Spinal cord (tissue), 10 donors: ENCODE data around the gene EFCAB6. TPM values are rescaled to one million over a fixed set of nuclear protein-coding genes. Genes with fewer than 3 reads are reported as not detected.
A peak's percentile ranks its signal among the peaks of the same experiment; 100 is the strongest.

Source experiments
- DNase-seq, 6 donors: peaks; one replicate each; pipeline versions ENCODE4 v3.0.0 to v3.0.0-alpha.2; 2013 to 2015; ENCODE audit warnings: low spot score in 6 of 6, low read depth in 4 of 6
- H3K27ac ChIP-seq: one replicate; pipeline ENCODE4 v1.5.1; 2013; ENCODE audit warnings: low read depth, low read length, control low read depth
- H3K27me3 ChIP-seq: one replicate; pipeline ENCODE4 v1.6.1; 2013; ENCODE audit warnings: low read length; ENCODE audit not compliant: control insufficient read depth, insufficient read depth
- H3K36me3 ChIP-seq: one replicate; pipeline ENCODE4 v1.6.1; 2013; ENCODE audit warnings: low read length; ENCODE audit not compliant: control insufficient read depth, insufficient read depth
- H3K4me1 ChIP-seq: one replicate; pipeline ENCODE4 v1.6.1; 2013; ENCODE audit warnings: low read length; ENCODE audit not compliant: control insufficient read depth, insufficient read depth
- H3K4me3 ChIP-seq: one replicate; pipeline ENCODE4 v1.5.1; 2013; ENCODE audit warnings: low read depth, low read length, control low read depth
- H3K9me3 ChIP-seq: one replicate; pipeline ENCODE4 v1.6.1; 2013; ENCODE audit warnings: low read length; ENCODE audit not compliant: control insufficient read depth, insufficient read depth
- WGBS: methylation state at CpG from one replicate; pipeline ENCODE4 v1.1.5; 2013; ENCODE audit warnings: missing lambda C conversion rate; ENCODE audit not compliant: insufficient coverage; 5-methylcytosine and 5-hydroxymethylcytosine counted together
- polyA plus RNA-seq, 2 donors: library from polyadenylated mRNA; unstranded; fragments of 120-200 nt; gene quantifications; one replicate each; pipeline ENCODE4 v1.2.1, GENCODE V29; 2013; ENCODE audit not compliant: insufficient read length in 2 of 2
- total RNA-seq, 2 donors: library from RNA; depleted of rRNA in 1 of 2; stranded (reverse); fragments of 120-200 nt in 1 of 2; fragments of >200 nt in 1 of 2; gene quantifications; one replicate each; pipeline versions ENCODE4 v1.2.3 to v1.2.4, GENCODE V29; 2013 to 2014
- donor health status: healthy.

EFCAB6 gene
- total and polyA plus RNA-seq, 4 donors = 2.8 to 9.1 (median 4.5) TPM

DNA sequence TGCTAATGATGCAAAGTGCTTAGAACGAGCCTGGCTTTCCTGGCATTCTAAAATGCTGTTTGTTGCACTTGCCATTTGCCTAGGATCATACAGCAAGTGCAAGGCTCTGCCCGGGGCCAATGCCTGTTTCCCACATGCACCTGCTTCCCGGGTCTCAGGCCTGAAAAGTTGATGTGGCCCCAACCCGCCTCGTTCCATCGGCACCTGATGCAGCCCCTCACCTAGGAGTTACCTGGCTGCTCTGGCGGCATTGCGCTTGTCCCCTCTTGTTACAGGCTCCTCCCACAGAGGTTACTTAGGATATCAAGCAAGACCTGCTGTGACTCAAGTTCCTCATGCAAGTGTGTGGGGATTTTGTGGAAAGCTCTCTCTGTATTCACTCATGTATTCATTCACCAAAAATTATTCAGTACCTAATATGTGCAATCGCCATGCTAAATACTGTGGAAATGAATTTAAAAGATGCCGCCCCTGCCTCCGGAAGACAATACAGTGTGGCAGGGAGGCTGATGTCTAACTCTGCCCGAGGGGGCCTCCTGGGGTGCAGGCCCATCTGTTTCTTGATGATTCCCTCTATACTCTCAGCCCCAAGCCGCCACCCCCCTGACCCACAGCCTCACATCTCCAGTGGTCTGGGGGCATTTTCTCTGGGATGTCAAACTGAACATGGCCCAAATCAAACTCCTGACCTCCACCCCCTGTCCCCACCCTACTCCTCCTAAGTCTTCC is 184.5 kb downstream of the EFCAB6 start:
- Histone ChIP-seq H3K27ac (no peak overlapping the region), H3K4me1 (no peaks in the 10 kb centered on the region), H3K27me3 (no peaks in the 10 kb centered on the region), H3K4me3 (no peak overlapping the region), H3K36me3 (peaks cover 4% of the 10 kb centered on the region), H3K9me3 (no peaks in the 10 kb centered on the region)
- DNase-seq = no peak
- 78% methylated on average over 10 of the region's 13 CpGs for WGBS

DNA sequence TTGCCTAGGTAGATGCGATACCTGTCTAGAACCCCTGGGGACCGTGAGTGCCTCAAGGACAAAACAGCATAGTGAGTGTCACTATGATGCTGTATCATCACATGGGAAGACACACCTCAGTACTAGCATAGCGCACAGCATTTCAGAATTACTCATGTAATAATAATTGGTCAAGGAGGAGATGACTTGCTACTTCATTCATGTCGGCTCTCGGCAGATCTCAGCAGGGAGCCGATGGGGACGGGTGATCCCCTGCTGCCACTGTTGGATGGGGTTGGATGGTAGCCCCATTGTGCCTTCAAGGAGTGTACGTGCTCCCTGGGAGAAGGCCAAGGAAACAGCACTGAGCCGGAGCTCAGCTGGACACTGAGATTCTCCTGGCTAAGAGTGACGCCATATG is 186.9 kb downstream of the EFCAB6 start:
- no peak overlapping the region for H3K27ac ChIP-seq
- H3K4me3 ChIP-seq = no peak overlapping the region
- WGBS = 55% methylated on average over 7 of the region's 10 CpGs
- no peaks in the 10 kb centered on the region for H3K36me3 ChIP-seq
- H3K9me3 ChIP-seq = no peaks in the 10 kb centered on the region
- no peak for DNase-seq
- H3K27me3 ChIP-seq = no peaks in the 10 kb centered on the region
- no peaks in the 10 kb centered on the region for H3K4me1 ChIP-seq

- Histone ChIP-seq H3K9me3 (no peaks in the 10 kb centered on the region), H3K27ac (no peak overlapping the region), H3K4me3 (no peak overlapping the region), H3K36me3 (no peaks in the 10 kb centered on the region), H3K27me3 (no peaks in the 10 kb centered on the region), H3K4me1 (no peaks in the 10 kb centered on the region)
- WGBS = 91% methylated on average over 11 of the region's 15 CpGs
- no peak for DNase-seq
Measured at GRCh38 chr22:43624144-43624998, 187.7 kb downstream of the EFCAB6 start.

- H3K4me1 ChIP-seq = no peaks in the 10 kb centered on the region
- no peaks in the 10 kb centered on the region for H3K36me3 ChIP-seq
- H3K9me3 ChIP-seq = no peaks in the 10 kb centered on the region
- H3K27ac ChIP-seq = no peak overlapping the region
- no peaks in the 10 kb centered on the region for H3K27me3 ChIP-seq
- DNase-seq = no peak
- H3K4me3 ChIP-seq = no peak overlapping the region
- WGBS = no CpG with 5 or more reads among the region's 4 CpGs
Measured at GRCh38 chr22:43622886-43623285, 189.2 kb downstream of the EFCAB6 start.

- DNase-seq = no peak
- no peaks in the 10 kb centered on the region for H3K4me1 ChIP-seq
- H3K27ac ChIP-seq = no peak overlapping the region
- H3K36me3 ChIP-seq = no peaks in the 10 kb centered on the region
- H3K4me3 ChIP-seq = no peak overlapping the region
- WGBS = no CpG with 5 or more reads among the region's 3 CpGs
- H3K9me3 ChIP-seq = no peaks in the 10 kb centered on the region
- no peaks in the 10 kb centered on the region for H3K27me3 ChIP-seq
Measured at GRCh38 chr22:43620197-43620596, 191.9 kb downstream of the EFCAB6 start.

- DNase-seq = no peak
- H3K27ac ChIP-seq = no peak overlapping the region
Measured at GRCh38 chr22:43618517-43618916, 193.6 kb downstream of the EFCAB6 start.

GRCh38 chr22:43616645-43617044 is 195.5 kb downstream of the EFCAB6 start:
- Histone ChIP-seq H3K27me3 (no peaks in the 10 kb centered on the region), H3K36me3 (no peaks in the 10 kb centered on the region), H3K4me1 (no peaks in the 10 kb centered on the region), H3K27ac (no peak overlapping the region), H3K9me3 (no peaks in the 10 kb centered on the region), H3K4me3 (no peak overlapping the region)
- WGBS = 89% methylated on average over 2 of the region's 3 CpGs
- no peak for DNase-seq

More at GRCh38 chr22:43618517-43618916, 193.6 kb downstream of the EFCAB6 start:
- Histone ChIP-seq H3K36me3 (no peaks in the 10 kb centered on the region), H3K4me1 (no peaks in the 10 kb centered on the region), H3K4me3 (no peak overlapping the region), H3K9me3 (no peaks in the 10 kb centered on the region), H3K27me3 (no peaks in the 10 kb centered on the region)
- WGBS = 80% methylated on average over 1 of the region's 4 CpGs

- H3K4me1 ChIP-seq = no peaks in the 10 kb centered on the region
- H3K36me3 ChIP-seq = no peaks in the 10 kb centered on the region
- H3K27me3 ChIP-seq = no peaks in the 10 kb centered on the region
- no peaks in the 10 kb centered on the region for H3K9me3 ChIP-seq
- WGBS = 84% methylated on average over 9 of the region's 9 CpGs
- DNase-seq = no peak
- H3K4me3 ChIP-seq = no peak overlapping the region
- H3K27ac ChIP-seq = no peak overlapping the region
Measured at GRCh38 chr22:43600265-43600664, 211.8 kb downstream of the EFCAB6 start.

DNA sequence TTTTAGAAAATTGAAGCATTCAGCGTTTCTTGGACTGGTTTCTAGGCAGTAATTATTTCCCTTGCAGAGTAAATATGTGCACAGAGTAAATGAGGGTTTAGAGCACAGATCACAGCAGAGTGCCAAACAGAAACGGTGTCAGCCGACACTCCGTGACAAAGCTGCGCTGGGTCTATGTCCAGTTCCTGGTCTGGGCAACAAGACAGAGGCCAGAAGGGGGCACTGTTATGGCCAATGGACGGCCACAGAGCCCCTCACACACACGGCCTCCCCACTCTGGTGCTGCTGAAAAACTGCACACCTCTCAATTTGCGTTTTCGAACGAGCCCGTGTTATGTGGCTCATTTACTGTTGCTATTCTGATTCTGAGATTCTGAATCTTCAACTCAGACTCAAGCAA is 219.6 kb downstream of the EFCAB6 start:
- H3K27me3 ChIP-seq = no peaks in the 10 kb centered on the region
- no peaks in the 10 kb centered on the region for H3K4me1 ChIP-seq
- no peaks in the 10 kb centered on the region for H3K36me3 ChIP-seq
- DNase-seq = peak in 1 of 6 donors; percentile 66
- no peak overlapping the region for H3K27ac ChIP-seq
- WGBS = 42% methylated on average over 5 of the region's 11 CpGs
- H3K9me3 ChIP-seq = peaks cover 3% of the 10 kb centered on the region
- H3K4me3 ChIP-seq = no peak overlapping the region
